HG03521 (cell line): ENCODE data around the gene TCF12.
"Not testable (repeated sequence)": the region's sequence is repeated elsewhere in the genome, so short reads cannot be mapped to it uniquely, and the experiment has no call there.

ENCODE experiments used
- ATAC-seq: cut with Tn5 transposase; IDR thresholded peaks from one replicate; pipeline ENCODE4 v1.9.1; 2021; ENCODE audit warnings: mild to moderate bottlenecking, moderate library complexity; ENCODE audit not compliant: unreplicated experiment

The TCF12 gene

GRCh38 chr15:56913670-56914069, 4.8 kb upstream of the TCF12 start:
- ATAC-seq, result no peak

GRCh38 chr15:56915888-56916287, 2.6 kb upstream of the TCF12 start:
- ATAC-seq, result no peak

- ATAC-seq, result no peak
Observed at GRCh38 chr15:56916825-56917477, 1.5 kb upstream of the TCF12 start.

- ATAC-seq, result no peak
Observed at GRCh38 chr15:56917652-56918045, 795 bp upstream of the TCF12 start.

GRCh38 chr15:56919031-56919608, 676 bp downstream of the TCF12 start:
- ATAC-seq, result peak; percentile 29

GRCh38 chr15:56919609-56920366, 1.3 kb downstream of the TCF12 start:
- ATAC-seq, result peak; percentile 6

- no peak for ATAC-seq
Observed at GRCh38 chr15:56920367-56920627, 1.9 kb downstream of the TCF12 start.

GRCh38 chr15:56923174-56923591, 4.7 kb downstream of the TCF12 start:
- ATAC-seq, result no peak

GRCh38 chr15:56927816-56928215, 9.4 kb downstream of the TCF12 start:
- no peak for ATAC-seq

- ATAC-seq, result no peak
Observed at GRCh38 chr15:56929399-56929798, 11.0 kb downstream of the TCF12 start.

- ATAC-seq, result no peak
Observed at GRCh38 chr15:56929933-56930332, 11.5 kb downstream of the TCF12 start.

GRCh38 chr15:56930669-56931313, 12.3 kb downstream of the TCF12 start:
- no peak for ATAC-seq

- ATAC-seq, result no peak
Observed at GRCh38 chr15:56931639-56932508, 13.4 kb downstream of the TCF12 start.

- ATAC-seq, result not testable (repeated sequence)
Observed at GRCh38 chr15:56932509-56932868, 14.0 kb downstream of the TCF12 start.

GRCh38 chr15:56933410-56933809, 15.0 kb downstream of the TCF12 start:
- no peak for ATAC-seq

GRCh38 chr15:56933811-56934210, 15.4 kb downstream of the TCF12 start:
- ATAC-seq, result no peak

GRCh38 chr15:56934269-56934668, 15.8 kb downstream of the TCF12 start:
- no peak for ATAC-seq

GRCh38 chr15:56936929-56937328, 18.5 kb downstream of the TCF12 start:
- no peak for ATAC-seq

- ATAC-seq, result no peak
Observed at GRCh38 chr15:56939257-56939656, 20.8 kb downstream of the TCF12 start.

- no peak for ATAC-seq
Observed at GRCh38 chr15:56940388-56940787, 21.9 kb downstream of the TCF12 start.

GRCh38 chr15:56942118-56942517, 23.7 kb downstream of the TCF12 start:
- ATAC-seq, result no peak
